DOHH2 (cell line): Measurements from ENCODE around the gene APOL3.

Source experiments
- CTCF ChIP-seq: fragments of 200-600 bp; sonication (generic); IDR thresholded peaks from one replicate; pipeline ENCODE4 v1.5.1; 2014; ENCODE audit warnings: antibody characterized with exemption, mild to moderate bottlenecking, low read depth, low read length; ENCODE audit not compliant: poor library complexity, severe bottlenecking
- EZH2phosphoT487 ChIP-seq: fragments of 200-600 bp; sonication (generic); IDR thresholded peaks from 2 replicates; pipeline ENCODE4 v1.6.1; 2017; ENCODE audit warnings: borderline replicate concordance, mild to moderate bottlenecking, antibody characterized with exemption, low read length, moderate library complexity, mixed read lengths

GRCh38 chr22:36182857-36183256 is 22.3 kb upstream of the APOL3 start:
- TF ChIP-seq CTCF (no peak), EZH2phosphoT487 (no peak)
